ENCODE results near the gene PHF11.

DNA sequence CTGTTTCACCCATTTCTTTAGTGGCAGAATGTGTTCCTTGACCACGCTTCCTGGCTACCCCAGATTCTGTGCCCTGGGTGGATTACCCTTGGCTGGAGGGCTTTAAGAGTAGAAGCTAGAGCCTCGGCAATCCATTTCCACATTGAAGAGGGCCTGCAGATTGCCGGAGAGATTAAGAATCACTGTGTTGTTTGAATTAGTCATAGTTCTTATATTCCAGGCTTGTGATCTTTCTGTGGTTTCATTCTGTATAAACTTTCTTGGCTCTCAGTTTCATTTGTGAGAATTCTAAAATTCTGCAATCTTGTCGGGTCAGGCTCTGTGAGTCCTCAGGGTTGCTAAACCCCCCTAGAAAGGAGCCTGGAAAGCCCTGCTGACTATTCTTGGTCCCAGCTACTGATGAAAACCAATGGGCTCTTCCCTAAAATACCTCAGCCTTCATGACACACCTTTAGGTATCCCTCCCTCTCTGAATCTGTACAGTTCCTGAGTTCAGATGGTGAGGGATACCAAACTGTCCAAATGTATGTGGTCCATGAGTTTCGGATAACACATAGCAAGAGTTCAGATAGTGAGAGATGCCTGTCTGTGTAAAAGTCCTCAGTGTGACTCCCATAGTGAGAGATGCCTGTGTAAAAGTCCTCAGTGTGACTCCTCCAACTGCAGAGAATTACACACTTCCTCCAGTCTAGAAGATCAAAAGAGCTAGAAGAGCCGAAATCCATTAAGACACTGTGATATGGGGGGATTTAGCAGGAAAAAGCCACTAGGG, 4.3 kb downstream of the PHF11 start:
- no peak for TF ChIP-seq TAF1 (IDR thresholded peaks at IDR 0.05; ENCODE audit: low read depth)
- TF ChIP-seq, protein P1, sequence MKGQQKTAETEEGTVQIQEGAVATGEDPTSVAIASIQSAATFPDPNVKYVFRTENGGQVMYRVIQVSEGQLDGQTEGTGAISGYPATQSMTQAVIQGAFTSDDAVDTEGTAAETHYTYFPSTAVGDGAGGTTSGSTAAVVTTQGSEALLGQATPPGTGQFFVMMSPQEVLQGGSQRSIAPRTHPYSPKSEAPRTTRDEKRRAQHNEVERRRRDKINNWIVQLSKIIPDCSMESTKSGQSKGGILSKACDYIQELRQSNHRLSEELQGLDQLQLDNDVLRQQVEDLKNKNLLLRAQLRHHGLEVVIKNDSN (IDR thresholded peaks at IDR 0.05) = no peak
- no peak for TF ChIP-seq CEBPB (IDR thresholded peaks at IDR 0.05)
- TF ChIP-seq, protein P2, sequence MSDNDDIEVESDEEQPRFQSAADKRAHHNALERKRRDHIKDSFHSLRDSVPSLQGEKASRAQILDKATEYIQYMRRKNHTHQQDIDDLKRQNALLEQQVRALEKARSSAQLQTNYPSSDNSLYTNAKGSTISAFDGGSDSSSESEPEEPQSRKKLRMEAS (IDR thresholded peaks at IDR 0.05) = no peak
- TF ChIP-seq ZBTB7A (IDR thresholded peaks at IDR 0.05; ENCODE audit: low read depth) = no peak
- no peak for TF ChIP-seq EP300 (IDR thresholded peaks at IDR 0.05; ENCODE audit: borderline replicate concordance)
- TF ChIP-seq RAD21 (IDR thresholded peaks at IDR 0.05; ENCODE audit: low read depth) = no peak
- TF ChIP-seq FOXM1 (IDR thresholded peaks at IDR 0.05; ENCODE audit: borderline replicate concordance, low read depth) = no peak
- no peak for TF ChIP-seq EGR1 (IDR thresholded peaks at IDR 0.05)
- no peak for TF ChIP-seq TEAD4 (IDR thresholded peaks at IDR 0.05)
- TF ChIP-seq YY1 (IDR thresholded peaks at IDR 0.05; ENCODE audit: low read depth) = no peak
- TF ChIP-seq, protein P3, sequence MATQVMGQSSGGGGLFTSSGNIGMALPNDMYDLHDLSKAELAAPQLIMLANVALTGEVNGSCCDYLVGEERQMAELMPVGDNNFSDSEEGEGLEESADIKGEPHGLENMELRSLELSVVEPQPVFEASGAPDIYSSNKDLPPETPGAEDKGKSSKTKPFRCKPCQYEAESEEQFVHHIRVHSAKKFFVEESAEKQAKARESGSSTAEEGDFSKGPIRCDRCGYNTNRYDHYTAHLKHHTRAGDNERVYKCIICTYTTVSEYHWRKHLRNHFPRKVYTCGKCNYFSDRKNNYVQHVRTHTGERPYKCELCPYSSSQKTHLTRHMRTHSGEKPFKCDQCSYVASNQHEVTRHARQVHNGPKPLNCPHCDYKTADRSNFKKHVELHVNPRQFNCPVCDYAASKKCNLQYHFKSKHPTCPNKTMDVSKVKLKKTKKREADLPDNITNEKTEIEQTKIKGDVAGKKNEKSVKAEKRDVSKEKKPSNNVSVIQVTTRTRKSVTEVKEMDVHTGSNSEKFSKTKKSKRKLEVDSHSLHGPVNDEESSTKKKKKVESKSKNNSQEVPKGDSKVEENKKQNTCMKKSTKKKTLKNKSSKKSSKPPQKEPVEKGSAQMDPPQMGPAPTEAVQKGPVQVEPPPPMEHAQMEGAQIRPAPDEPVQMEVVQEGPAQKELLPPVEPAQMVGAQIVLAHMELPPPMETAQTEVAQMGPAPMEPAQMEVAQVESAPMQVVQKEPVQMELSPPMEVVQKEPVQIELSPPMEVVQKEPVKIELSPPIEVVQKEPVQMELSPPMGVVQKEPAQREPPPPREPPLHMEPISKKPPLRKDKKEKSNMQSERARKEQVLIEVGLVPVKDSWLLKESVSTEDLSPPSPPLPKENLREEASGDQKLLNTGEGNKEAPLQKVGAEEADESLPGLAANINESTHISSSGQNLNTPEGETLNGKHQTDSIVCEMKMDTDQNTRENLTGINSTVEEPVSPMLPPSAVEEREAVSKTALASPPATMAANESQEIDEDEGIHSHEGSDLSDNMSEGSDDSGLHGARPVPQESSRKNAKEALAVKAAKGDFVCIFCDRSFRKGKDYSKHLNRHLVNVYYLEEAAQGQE (IDR thresholded peaks at IDR 0.05; ENCODE audit: low read depth) = no peak
- TF ChIP-seq CREB1 (IDR thresholded peaks at IDR 0.05; ENCODE audit: low read depth) = no peak
- TF ChIP-seq TCF12 (IDR thresholded peaks at IDR 0.05; ENCODE audit: low read depth) = no peak
